HG02623 (cell line): ENCODE data around the gene PIP4K2B.

Experiments
- ATAC-seq: cut with Tn5 transposase; IDR thresholded peaks from one replicate; pipeline ENCODE4 v1.9.1; 2021; ENCODE audit warnings: moderate library complexity; ENCODE audit not compliant: unreplicated experiment

PIP4K2B gene

DNA sequence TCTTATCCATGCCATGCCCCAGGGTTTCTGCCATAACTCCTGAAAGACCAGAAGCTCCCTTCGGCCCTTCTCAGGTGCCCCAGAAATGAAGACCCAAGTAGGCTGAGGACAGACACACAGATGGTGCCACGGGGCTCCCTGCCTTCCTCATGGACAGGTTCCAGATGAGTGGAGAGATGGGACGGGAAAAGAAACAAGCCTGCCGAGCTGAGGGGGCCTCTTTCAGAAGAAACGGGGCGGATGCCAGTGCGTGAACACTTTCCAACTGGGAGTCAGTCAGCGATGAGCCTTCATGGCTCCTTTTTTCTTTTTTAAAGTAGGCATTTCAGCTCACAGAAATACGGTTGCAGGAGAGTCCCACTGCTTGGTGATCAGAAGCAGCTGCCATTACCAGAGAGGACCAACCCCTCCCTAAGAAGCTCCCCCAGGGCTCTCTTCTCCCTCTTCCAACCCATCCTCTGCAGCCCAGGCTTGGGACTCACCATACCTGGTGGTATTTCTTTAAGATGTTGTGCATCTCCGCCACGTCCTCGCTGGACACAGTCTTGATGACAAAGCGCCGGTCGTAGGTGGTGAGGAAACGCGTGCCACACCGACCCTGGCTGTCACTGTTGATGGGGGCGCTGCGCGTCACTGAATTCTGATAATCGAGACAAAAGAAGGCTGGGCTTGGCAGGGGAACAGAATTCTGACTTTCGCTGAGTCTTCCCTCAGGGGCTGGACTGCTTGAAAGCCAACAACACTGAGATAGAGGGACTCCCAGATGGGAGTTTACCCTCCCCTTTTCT, 19.2 kb downstream of the PIP4K2B start:
- no peak for ATAC-seq

DNA sequence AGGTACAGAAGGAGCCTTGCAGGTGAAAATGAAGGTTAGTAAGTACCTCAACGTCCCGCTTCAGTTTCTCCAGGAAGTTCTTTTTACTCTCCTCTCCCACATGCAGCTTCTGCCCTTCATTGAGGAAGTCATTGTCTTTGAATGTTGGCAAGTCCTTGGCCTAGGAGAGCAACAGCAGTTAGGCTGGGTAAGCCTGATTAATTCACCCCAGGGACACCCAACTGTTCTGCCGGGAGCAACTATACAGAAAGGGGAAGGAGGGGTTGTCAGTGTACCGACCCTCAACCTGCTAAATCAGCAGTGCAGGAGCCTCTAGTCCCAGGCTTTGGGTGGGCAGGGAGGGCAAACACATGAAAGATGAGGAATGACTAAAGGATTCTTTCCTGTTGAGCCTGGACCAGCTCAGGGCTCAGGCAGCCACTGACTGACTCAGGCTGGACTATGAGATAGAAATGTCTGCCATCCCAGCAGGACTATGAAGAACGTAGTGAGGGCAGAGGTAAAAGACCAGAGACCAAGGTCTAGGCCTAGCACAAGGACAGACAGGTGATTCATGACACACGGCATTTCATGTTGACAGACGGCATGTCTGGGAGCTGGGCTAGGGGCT, 21.6 kb downstream of the PIP4K2B start:
- no peak for ATAC-seq

DNA sequence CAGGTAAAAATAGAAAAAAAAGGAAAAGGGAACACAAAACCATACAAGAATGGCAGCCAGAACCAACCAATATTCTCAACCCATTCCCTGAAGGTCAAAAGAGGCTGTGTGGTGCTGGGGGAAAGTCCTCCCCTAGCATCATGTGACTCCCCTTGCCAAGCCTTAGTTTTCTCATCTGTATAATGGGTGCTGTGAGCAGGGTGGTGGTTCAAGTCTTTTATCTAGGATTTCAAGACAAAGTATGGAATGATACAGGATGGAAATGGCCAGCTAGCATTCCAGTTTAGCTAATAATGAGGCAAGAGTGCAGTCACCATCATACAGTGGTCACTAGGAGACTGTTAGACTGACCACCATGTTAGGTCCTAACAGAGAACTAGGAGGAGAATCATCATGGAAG, 26.1 kb downstream of the PIP4K2B start:
- ATAC-seq, result no peak

DNA sequence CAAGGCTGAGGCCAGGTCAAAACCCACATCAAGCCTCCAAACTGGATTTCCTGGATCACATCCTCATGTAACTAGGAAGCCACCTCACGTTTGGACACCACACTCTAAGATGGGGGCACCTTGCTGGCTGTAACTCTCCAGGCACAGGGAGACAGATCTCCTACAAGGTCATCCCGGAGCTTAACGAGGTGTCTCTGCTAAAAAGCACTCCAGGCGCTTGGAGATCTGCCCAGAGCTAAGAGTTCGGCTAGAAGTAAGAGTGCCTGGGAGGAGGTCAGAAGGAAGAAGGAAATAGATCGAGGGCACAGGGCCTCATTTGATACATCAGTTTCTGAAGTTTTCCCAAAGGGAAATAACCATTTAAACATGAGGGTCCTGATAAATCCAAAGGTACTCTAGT, 30.9 kb downstream of the PIP4K2B start:
- ATAC-seq, result no peak

DNA sequence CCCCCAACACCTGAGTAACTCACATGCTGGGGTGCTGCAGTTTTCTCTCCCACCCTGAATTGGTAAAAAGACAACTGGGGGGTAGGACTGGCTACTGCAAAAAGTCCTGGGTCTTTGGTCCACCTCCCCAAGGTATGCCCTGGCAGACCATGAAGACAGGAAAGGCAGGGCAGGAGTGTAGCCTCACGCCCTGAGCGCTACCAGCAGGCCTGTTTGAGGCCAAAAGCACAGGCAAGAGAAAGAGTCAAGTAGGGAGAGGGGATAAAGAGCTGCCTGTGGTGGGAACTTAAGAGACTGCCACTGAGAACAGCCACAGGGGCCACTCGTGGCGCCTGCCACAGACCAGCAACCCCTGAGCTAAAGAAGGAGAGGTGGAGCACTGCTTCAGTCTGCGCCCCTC, 33.0 kb downstream of the PIP4K2B start:
- ATAC-seq, result no peak

DNA sequence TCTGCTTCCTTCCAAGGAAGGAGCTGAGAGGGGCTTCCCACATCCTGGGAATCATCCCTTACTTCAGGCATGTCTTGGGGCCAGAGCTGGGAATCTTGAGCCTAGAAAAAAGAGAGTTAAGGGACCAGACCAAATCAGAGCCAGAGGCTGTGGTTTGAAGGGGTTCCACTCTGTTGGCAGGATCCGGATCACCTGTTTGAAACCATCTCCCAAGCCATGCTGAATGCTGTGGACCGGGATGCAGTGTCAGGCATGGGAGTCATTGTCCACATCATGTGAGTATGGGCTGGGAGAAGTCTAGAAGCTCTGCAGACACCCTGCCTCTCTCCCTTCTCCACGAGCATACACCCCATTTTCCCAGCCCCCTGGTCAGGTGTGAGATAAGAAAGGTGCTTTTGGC, 37.1 kb downstream of the PIP4K2B start:
- ATAC-seq, result no peak

DNA sequence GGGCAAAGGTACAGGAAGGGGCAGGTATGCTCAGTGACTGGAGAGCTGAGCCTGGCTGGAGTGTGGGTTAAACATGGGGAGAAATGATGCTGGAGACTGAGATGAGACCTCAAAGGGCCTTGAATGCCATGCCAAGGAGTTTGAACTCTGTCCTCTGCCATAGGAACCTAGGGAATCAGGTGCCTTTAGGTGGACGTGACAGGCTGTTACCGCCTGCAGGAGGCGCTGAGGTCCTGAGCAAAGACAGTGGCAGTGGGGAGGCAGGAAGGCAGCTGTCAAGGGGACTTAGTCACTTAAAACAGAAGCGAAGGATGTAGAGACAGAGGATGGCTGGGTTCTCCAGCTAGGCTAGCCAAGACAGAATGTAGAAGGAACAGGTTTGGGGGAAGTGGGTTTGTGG, 37.7 kb downstream of the PIP4K2B start:
- ATAC-seq, result no peak

DNA sequence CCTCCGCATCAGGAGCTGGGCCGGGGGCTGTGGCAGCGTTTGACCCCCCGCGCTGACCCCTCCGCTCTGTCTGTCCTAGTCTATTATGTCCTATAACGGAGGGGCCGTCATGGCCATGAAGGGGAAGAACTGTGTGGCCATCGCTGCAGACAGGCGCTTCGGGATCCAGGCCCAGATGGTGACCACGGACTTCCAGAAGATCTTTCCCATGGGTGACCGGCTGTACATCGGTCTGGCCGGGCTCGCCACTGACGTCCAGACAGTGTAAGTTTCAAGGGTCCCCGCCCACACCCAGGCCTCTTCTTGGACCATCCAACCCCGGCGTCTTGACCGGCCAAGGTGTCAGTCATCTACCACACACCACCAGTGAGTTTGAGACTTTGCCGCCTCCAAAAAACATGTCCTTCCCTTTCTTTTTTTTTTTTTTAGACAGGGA, 46.3 kb downstream of the PIP4K2B start:
- ATAC-seq, result no peak

DNA sequence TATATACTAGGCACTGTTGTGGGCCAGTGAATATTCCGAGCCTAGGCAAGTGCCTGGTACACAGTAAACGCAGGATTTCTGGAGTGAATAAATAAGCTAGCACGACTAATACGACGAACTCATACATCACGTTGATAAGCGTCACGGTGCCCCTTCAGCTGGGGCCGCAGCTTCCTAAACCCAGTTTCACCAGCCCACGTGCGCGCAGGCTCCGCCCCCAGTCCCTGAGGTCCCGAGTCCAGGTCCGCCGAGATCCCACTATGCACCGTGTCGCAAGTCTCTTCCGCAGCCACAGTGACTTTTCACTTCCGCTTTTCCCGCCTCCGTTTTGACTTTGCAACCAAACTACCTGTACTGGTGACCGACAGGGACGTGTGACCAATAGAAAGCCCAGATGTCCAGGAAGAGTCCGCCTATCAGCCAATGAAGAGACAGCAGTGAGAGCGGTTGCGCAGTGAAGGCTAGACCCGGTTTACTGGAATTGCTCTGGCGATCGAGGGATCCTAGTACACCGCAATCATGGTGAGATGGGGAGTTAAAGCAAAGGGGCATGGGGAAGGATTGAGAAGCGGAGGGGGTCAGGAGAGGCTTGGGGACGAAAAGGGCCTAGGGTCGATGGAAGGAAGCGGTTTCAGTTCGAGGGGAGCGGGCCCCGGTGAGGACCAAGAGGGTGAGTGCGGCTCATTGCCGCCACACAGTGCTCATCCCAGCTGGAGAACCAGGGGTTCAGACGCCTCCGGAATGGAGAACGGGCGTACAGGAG, 46.9 kb downstream of the PIP4K2B start, which contains the start of gene PSMB3:
Gene PSMB3, plus strand, starts transcription at position 434 of the 763 bp plus-strand sequence. Its CDS starts 86 bp downstream, at position 520.
- ATAC-seq, result peak; percentile 89

DNA sequence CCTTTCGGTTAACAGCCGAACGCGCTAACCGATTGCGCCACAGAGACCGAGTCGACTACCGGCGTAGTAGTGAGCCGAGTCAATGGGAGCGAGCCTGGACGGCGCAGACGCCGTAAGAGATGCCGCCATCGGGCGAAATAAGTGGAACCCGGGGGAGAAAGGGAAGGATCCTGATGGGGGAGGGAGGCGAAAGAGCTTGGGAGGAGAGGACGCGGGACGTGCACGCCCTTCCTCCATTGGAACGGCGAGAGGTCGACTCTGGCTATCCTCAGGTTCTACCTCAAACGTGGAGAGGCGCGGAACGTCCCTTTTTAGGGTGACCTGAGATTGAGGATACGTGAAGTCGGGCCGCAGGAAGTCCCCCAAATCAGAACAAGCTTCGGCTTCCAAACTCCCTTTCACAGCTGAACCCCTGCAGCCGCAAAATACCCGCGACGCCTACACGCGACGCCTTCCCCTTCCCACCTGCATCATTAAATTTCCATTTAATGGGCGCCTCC, 47.5 kb downstream of the PIP4K2B start:
- ATAC-seq, result no peak

DNA sequence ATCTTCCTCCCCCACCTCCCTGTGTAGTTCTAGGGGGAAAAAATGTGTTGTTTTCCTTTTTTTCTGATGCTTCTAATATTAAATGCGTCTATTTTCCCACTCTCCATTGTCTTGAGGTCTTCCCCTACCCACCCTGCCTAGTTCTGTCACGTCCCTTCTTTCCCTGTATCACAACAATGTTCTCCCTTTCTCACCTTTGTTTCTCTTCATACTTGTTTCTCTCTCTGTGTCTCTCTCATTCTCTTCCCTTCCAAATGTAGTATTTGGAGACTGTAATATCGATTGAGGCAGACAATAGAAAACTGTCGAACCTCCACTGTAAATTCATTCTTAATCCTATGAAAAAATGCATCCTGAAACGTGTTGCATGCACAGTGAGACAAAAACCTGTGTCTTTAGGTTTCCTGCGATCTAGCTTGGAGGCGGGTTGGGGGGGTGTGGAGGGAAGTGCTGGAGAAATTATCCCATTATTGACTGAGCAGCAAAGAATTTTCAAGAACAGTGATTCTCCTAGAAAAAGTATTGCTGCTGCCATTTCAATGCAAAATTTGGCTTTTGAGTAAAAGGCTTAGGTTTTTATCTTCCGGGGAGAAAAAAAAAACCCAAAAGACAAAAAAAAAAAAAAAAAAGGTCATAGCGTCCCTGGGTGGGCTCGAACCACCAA, 48.1 kb downstream of the PIP4K2B start:
- ATAC-seq, result no peak

DNA sequence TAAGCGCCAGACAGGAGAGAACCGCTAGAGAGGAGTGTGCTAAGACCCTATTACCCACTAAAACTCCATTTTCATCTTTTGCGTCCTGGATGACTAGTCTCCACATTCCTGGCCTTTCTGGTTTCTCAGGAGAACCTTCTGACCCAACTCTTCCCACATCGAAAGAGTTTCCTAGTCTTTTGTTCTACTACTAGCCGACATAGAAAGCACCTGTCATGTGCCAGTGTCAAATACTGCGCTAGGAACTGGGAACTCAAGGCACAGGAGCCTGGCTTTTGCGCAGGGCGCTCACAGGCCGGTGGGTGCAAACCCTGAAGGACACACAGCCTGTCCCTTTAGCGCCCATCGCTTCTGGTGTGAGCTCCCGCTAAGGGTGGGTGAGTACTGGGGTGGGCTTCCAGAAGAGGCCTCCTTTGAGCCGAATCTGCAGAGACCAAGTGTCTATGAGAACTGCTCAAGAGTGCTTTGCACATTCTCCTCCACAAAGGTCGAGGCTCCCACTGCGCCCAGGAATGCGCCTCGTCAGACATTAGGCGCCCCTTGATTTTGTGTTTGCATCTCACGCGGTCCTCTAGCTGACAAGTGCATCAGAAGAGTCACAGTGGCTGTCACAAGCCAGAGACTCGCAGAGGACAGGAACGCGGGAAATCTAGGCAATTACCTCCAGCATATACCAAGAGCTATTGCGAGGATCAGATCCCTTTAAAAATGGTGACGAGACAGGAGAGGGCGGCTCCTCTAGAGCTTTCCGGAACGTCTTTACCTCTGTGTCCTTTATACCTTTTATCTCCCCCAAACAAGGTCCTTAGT, 48.8 kb downstream of the PIP4K2B start:
- no peak for ATAC-seq

DNA sequence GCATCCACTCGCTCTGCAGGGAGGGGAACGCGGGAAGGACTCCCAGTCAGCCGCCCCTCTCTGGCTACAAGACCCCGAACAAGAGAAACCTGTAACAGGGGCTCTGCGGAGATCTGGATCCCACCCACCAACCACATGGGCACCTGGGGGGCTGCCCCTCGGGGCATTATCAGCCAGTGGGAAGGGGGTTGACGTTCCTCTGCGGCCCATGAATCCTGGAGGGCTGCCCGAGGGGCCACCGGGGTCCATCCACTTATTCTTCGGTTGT, 49.4 kb downstream of the PIP4K2B start:
- no peak for ATAC-seq

DNA sequence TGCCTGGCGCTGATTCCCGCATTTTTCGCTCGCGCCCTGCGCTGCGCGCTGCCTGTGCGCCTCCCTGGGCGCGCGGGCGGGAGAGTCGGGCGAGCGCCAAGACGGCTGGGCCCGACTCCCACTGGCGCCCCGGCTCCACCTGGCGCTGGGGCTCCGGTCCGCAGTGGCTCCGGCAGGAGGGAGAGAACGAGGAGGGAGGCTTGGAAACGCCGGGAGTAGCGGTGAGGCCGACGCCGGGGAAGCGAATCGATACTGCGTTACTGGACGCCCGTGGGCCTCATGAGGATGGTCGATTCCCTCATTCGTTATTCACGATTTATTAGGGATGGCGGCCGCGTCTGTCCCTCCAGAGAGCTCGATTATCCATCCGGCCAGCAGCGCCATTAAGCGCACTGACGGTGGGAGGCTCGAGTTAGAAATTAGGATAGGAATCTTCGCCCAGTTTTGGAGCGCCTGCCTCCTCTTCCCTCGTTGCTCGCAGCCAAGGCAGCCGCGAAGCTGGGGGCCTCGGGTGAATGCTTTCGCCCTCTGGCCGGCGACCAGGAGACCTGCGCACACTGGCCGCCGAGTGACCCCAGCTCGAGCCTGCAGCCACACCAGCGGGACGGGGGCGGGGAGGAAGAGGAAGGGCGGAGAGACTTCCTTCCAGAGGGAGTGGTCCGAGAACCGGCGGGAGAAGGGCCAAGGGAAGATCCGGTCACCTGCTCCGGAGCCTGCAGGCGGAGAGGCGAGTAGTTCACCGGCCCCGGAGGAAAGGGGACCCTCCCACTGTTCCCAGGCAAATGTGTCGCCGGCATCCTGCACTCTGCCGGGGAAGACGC, 49.9 kb downstream of the PIP4K2B start:
- no peak for ATAC-seq

DNA sequence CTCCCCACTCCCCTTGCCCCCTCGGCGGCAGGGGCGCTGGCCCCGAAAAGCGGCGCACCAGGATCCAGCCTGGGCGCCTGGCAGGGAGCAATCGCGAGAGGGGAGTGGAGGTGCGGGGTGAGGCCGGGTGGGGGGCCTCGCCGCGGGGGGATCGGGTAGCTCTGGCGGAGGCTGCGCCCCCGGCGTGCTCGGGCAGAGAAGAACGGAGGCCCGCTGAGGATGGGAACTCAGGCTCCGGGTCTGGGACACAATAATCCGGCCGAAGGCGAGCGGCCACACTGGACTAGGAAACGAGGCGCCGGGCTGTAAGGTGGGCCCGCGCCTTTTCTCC, 50.5 kb downstream of the PIP4K2B start:
- no peak for ATAC-seq

DNA sequence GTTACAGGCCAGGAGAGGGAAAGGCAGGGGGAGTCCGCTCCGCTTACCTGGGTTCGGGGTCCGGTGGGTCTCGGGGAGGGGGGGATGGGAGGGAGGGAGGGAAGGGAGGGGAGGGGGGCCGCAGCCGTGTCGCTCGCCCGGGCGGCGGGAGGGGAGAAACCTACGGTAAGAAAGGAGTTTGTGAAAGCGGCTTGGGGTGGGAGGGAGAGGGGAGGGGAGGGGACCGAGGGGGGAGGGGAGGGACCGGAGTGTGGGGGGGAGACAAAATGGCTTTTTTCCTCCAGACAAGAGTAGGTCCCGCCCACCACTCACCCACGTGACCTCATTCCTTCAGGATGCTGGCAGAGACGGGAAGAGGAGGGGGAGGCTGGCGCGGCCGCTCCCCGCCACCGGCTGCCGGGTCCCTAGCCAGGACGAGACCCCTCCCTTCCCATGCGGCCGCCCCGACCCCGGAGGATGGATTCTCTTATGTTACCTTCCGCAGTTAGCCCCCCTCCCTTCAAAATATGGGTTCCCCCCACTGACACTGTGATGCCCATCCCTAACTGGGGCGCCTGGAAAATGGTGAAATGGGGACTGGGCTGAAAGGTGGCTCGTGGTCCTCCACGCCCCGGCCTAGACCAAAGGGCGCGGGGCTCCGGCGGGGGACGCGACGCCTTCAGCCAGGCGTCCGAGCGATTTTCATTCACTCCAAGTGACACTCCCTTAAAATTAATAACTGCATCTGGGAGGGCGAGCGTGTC, 51.0 kb downstream of the PIP4K2B start, which contains the start of gene PCGF2:
Gene PCGF2, minus strand, starts transcription at position 188 of the 743 bp plus-strand sequence. CDS start 7,934 bp downstream, outside the sequence.
- ATAC-seq, result no peak

DNA sequence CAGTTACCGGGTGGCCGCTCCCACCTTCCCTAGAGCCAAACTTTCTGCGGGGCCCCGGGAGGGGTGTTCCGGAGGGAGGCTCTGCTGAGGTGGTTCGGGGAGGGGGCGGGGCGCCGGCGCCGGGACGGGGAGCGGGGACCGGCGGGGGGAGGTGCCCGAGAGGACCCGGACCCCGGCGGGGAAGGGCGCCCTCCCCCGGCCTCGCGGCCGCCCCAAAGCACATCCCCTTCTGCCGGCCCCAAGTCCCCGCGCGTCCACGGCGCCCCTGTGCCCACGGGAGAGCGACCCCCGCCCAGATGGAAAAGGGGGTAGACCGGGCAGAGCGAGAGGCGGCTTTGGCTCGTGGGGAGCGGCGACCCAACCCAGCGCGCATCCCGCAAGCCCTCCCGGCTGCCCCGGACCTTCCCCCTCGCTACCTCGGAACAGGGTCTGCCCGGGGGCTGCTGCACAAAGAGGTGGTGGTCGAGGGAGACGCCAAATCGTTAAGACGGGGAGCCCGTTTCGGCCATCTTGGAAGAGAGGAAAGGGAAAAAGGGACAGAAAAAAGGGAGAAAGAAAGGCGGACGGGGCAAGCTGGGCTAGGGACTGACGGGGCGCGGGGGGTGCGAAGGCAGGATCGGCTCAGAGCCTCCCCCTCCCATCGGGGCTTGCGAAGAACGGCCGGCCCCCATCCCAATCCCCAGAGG, 51.8 kb downstream of the PIP4K2B start:
- no peak for ATAC-seq

DNA sequence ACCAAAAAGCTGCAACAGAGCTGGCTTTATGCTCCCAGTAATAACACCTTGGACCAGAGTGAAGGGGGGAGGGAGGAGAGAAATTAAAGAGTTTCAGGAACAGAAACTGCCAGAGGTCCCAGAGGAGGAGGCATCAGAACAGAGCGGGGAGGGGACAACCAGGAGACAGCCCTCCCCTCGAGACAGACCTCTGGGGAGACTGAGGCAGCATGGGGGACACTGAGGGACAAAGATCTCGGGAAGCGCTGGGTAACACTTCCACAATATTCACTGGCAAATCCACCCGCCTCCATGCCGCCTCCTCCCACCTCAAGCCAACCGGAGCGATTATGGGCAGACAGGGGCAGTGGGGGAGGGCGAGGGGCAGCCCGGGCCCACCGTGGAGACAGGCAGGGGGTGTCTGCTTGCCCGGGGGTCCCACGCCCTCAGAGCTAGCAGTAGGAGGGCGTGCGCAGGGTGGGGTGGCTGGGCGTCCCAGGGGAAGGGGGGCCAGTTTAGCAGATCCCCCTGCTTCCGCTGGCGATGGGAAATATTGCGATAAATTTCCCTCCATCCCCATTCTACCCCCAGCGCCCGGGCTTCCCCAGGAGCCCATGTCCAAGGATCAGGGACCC, 52.4 kb downstream of the PIP4K2B start:
- no peak for ATAC-seq
